ENCODE data around the gene DDX47. TPM values are rescaled to one million over a fixed set of nuclear protein-coding genes. Genes with fewer than 3 reads are reported as not detected.
"Not testable (repeated sequence)": the region's sequence is repeated elsewhere in the genome, so short reads cannot be mapped to it uniquely, and the experiment has no call there.

Gene DDX47
- polyA plus RNA-seq, 1 donor, result 86.5 TPM

- DNase-seq, result not testable (repeated sequence)
These were observed 7.2 kb downstream of the DDX47 start for GRCh38 chr12:12820376-12820775.

GRCh38 chr12:12821975-12822374 lies 8.8 kb downstream of the DDX47 start:
- DNase-seq, result no peak

GRCh38 chr12:12822886-12823285 lies 9.7 kb downstream of the DDX47 start:
- DNase-seq, result no peak

GRCh38 chr12:12823300-12823699 lies 10.2 kb downstream of the DDX47 start:
- no peak for DNase-seq

GRCh38 chr12:12823811-12824210 lies 10.7 kb downstream of the DDX47 start:
- no peak for DNase-seq

GRCh38 chr12:12835378-12836146 lies 22.4 kb downstream of the DDX47 start:
- no peak for DNase-seq

- DNase-seq, result no peak
These were observed 23.4 kb downstream of the DDX47 start for GRCh38 chr12:12836571-12836970.

GRCh38 chr12:12837025-12837812 lies 24.1 kb downstream of the DDX47 start:
- peak; percentile 61 for DNase-seq

GRCh38 chr12:12837813-12838153 lies 24.6 kb downstream of the DDX47 start:
- DNase-seq, result no peak

GRCh38 chr12:12839003-12839395 lies 25.9 kb downstream of the DDX47 start:
- DNase-seq, result no peak

GRCh38 chr12:12839439-12839838 lies 26.3 kb downstream of the DDX47 start:
- DNase-seq, result not testable (repeated sequence)

GRCh38 chr12:12839873-12840579 lies 26.9 kb downstream of the DDX47 start:
- DNase-seq, result peak; percentile 42

- DNase-seq, result no peak
These were observed 27.4 kb downstream of the DDX47 start for GRCh38 chr12:12840580-12840899.

GRCh38 chr12:12841428-12841827 lies 28.3 kb downstream of the DDX47 start:
- DNase-seq, result not testable (repeated sequence)

- no peak for DNase-seq
These were observed 32.7 kb downstream of the DDX47 start for GRCh38 chr12:12845794-12846243.

- not testable (repeated sequence) for DNase-seq
These were observed 33.6 kb downstream of the DDX47 start for GRCh38 chr12:12846780-12847179.

- no peak for DNase-seq
These were observed 40.3 kb downstream of the DDX47 start for GRCh38 chr12:12853435-12853834.

- no peak for DNase-seq
These were observed 46.5 kb downstream of the DDX47 start for GRCh38 chr12:12859690-12860089.

GRCh38 chr12:12864243-12864642 lies 51.1 kb downstream of the DDX47 start:
- no peak for DNase-seq

GRCh38 chr12:12868477-12869235 lies 55.5 kb downstream of the DDX47 start:
- DNase-seq, result no peak

GRCh38 chr12:12870465-12870864 lies 57.3 kb downstream of the DDX47 start:
- no peak for DNase-seq

- no peak for DNase-seq
These were observed 58.5 kb downstream of the DDX47 start for GRCh38 chr12:12871587-12872138.

Data from left kidney (tissue), 2 donors.